Measurements from ENCODE around the gene HPCAL1. TPM values are rescaled to one million over a fixed set of nuclear protein-coding genes. Genes with fewer than 3 reads are reported as not detected.
"Not testable (repeated sequence)": the region's sequence is repeated elsewhere in the genome, so short reads cannot be mapped to it uniquely, and the experiment has no call there.

HPCAL1 gene
- total RNA-seq, 4 donors from 2014 or later = 34.5 to 54.2 (median 41.3) TPM

DNA sequence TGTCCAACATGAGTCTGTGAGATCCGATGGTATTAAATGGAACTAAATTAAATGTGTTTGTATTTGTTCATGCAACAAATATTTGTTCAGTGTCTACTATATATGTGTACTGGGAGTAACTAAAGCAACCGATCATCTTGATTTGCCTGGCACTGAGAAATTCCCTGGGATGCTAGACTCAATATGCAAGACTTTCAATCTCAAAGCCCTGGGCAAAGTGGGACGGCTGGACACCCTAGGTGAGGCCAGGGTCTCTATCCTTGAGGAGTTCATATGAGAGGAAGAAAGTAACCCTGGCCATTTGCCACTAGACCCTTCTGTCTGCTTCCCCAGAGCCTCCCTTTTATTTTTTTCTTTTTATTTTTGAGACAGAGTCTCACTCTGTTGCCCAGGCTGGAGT is 44.0 kb upstream of the HPCAL1 start:
- DNase-seq (ENCODE audit: extremely low spot score) = no peak
- intact Hi-C loops (cut with DNase I) = no loop called here
- Histone ChIP-seq H3K36me3 (no peaks in the 10 kb centered on the region), H3K9me3 (no peaks in the 10 kb centered on the region), H3K4me1 (no peaks in the 10 kb centered on the region), H3K27me3 (no peaks in the 10 kb centered on the region), H3K4me3 (no peak overlapping the region), H3K27ac (replicated peaks in 1 of 4) (no peak overlapping the region)
- WGBS = 96% methylated on average over 3 of the region's 3 CpGs
- TF ChIP-seq POLR2A (IDR thresholded peaks at IDR 0.05; ENCODE audit: low read depth) (no peak), EP300 (IDR thresholded peaks at IDR 0.05) (no peak), POLR2AphosphoS5 (IDR thresholded peaks at IDR 0.05) (no peak)
- TF ChIP-seq, protein P1, sequence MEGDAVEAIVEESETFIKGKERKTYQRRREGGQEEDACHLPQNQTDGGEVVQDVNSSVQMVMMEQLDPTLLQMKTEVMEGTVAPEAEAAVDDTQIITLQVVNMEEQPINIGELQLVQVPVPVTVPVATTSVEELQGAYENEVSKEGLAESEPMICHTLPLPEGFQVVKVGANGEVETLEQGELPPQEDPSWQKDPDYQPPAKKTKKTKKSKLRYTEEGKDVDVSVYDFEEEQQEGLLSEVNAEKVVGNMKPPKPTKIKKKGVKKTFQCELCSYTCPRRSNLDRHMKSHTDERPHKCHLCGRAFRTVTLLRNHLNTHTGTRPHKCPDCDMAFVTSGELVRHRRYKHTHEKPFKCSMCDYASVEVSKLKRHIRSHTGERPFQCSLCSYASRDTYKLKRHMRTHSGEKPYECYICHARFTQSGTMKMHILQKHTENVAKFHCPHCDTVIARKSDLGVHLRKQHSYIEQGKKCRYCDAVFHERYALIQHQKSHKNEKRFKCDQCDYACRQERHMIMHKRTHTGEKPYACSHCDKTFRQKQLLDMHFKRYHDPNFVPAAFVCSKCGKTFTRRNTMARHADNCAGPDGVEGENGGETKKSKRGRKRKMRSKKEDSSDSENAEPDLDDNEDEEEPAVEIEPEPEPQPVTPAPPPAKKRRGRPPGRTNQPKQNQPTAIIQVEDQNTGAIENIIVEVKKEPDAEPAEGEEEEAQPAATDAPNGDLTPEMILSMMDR (IDR thresholded peaks at IDR 0.05) = no peak

DNA sequence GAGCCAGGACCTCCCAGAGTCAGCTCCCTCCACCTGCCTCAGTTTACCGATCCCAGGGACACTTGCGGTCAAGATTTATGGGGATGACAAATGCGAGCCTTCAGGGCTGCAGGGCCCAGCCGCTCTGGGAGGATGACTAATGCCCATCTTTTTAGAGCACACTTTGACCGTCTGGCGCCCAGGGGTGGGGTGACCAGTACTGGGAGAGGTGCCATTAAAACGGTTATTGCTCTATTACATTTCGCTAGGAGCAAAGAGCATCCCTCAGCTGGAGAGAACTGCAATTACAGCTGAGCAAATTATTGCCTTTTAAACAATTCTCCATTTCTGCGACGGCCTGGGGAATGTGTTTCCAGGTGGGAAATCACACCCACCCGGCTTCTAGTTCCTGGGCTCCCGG is 42.6 kb upstream of the HPCAL1 start:
- Histone ChIP-seq H3K27me3 (no peaks in the 10 kb centered on the region), H3K4me1 (no peaks in the 10 kb centered on the region), H3K4me3 (no peak overlapping the region), H3K36me3 (no peaks in the 10 kb centered on the region), H3K9me3 (no peaks in the 10 kb centered on the region), H3K27ac (replicated peaks in 1 of 4) (no peak overlapping the region)
- 83% methylated on average over 10 of the region's 12 CpGs for WGBS
- TF ChIP-seq EP300 (IDR thresholded peaks at IDR 0.05) (no peak), POLR2A (IDR thresholded peaks at IDR 0.05; ENCODE audit: low read depth) (no peak), POLR2AphosphoS5 (IDR thresholded peaks at IDR 0.05) (no peak)
- TF ChIP-seq, protein P1 (IDR thresholded peaks at IDR 0.05) = no peak
- DNase-seq (ENCODE audit: extremely low spot score) = no peak
- intact Hi-C loops (cut with DNase I) = no loop called here

DNA sequence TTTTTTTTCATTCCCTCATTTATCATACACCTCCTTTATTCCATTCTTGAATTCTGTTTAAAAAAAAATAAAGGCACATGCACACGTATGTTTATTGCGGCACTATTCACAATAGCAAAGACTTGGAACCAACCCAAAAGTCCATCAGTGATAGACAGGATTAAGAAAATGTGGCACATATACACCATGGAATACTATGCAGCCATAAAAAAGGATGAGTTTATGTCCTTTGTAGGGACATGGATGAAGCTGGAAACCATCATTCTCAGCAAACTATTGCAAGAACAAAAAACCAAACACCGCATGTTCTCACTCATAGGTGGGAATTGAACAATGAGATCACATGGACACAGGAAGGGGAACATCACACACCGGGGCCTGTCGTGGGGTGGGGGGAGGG is 39.2 kb upstream of the HPCAL1 start:
- H3K27me3 ChIP-seq; H3K36me3 ChIP-seq; H3K9me3 ChIP-seq; H3K4me1 ChIP-seq; H3K4me3 ChIP-seq; DNase-seq (ENCODE audit: extremely low spot score); intact Hi-C loops (cut with DNase I); H3K27ac ChIP-seq (replicated peaks in 1 of 4): not testable (repeated sequence)
- WGBS = 98% methylated on average over 5 of the region's 5 CpGs

DNA sequence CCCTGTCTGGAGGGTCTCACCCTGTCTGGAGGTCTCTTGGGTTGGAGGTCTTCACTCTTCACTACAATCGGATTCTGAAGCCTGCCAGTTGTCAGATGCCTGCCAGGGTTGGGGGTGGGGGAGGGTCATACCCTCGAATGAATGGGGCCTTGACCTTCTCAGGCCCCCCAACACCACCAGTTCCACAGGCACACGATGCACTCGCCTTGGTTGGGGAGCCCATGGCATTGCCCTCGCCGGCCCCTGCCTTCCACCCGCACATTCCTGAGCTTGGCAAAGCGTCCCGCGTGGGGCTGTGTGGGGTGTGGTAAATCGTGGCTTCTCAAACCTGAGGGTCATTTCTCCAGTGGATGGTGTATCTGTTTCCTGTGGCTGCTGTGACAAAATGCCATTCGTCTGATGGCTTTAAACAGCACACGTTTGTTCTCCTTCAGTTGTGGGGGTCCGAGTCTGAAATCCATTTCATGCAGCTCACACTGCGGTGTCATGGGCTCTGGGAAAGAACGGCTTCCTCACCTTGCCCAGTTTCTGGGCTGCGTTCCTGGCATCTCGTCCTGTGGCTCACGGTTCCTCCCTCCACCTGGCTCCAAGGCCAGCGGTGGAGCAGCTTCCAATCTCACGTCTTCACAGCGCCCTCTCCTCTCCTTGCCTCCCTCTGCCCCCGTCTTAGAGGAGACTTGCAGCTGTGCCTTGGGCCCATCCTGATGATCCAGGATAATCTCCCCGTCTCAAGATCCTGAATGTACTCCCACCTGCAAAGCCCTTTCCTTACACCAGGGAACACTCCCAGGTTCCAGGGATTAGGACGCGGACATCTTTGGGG is 38.0 kb upstream of the HPCAL1 start:
- Histone ChIP-seq H3K4me1 (no peaks in the 10 kb centered on the region), H3K27ac (replicated peaks in 1 of 4) (no peak overlapping the region), H3K36me3 (no peaks in the 10 kb centered on the region), H3K9me3 (no peaks in the 10 kb centered on the region), H3K27me3 (no peaks in the 10 kb centered on the region), H3K4me3 (no peak overlapping the region)
- no peak for DNase-seq (ENCODE audit: extremely low spot score)
- 92% methylated on average over 26 of the region's 26 CpGs for WGBS
- TF ChIP-seq, protein P1 (IDR thresholded peaks at IDR 0.05) = no peak
- TF ChIP-seq POLR2AphosphoS5 (IDR thresholded peaks at IDR 0.05) (no peak), POLR2A (IDR thresholded peaks at IDR 0.05; ENCODE audit: low read depth) (no peak), EP300 (IDR thresholded peaks at IDR 0.05) (no peak)
- intact Hi-C loops (cut with DNase I) = no loop called here

DNA sequence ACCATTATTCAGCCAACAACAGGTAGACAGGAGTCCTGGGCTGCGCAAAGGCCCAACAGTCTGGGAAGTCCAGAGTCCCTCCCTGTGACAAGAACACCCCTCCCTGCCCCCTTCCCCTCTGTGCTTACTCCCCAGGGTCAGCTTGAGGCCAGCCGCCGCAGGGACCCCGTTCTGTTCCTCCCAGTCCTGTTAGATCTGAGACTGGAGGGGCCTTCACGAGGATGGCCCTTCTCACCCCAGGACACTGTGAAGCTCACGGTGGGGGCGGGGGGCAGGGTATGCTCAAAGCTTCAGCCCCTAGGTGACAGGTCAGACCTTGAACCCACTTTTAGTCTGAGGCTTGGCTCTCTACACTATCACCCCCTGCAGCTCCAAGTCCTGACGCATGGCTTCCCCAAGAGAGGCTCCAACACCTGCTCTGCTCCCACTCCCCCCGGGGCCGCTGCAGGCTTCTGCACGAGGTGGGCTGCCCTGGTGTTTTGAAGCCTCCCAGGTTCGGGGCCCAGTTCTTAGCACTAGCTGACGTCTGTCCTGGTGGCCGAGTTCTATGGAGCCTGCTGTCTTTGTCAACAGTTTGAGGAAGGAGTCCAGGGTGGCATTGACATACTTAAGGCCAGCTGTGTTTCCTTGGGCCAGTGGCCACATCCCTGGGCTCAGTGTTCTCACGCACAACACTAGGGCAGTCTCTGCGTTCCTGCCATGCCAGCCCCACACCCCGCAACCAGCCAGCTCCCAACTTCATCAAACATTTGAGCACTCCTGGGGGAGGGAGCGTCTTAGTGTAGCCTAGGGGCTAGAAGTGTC is 37.2 kb upstream of the HPCAL1 start:
- DNase-seq (ENCODE audit: extremely low spot score) = no peak
- H3K4me1 ChIP-seq = peaks cover 0 to 4% (median 2%) of the 10 kb centered on the region in 4 donors
- H3K9me3 ChIP-seq = no peaks in the 10 kb centered on the region
- no peak overlapping the region for H3K4me3 ChIP-seq
- H3K27ac ChIP-seq (replicated peaks in 1 of 4) = no peak overlapping the region
- intact Hi-C loops (cut with DNase I) = no loop called here
- H3K36me3 ChIP-seq = no peaks in the 10 kb centered on the region
- TF ChIP-seq POLR2A (IDR thresholded peaks at IDR 0.05; ENCODE audit: low read depth) (no peak), EP300 (IDR thresholded peaks at IDR 0.05) (no peak), POLR2AphosphoS5 (IDR thresholded peaks at IDR 0.05) (no peak)
- TF ChIP-seq, protein P1 (IDR thresholded peaks at IDR 0.05) = no peak
- no peaks in the 10 kb centered on the region for H3K27me3 ChIP-seq
- WGBS = 85% methylated on average over 8 of the region's 18 CpGs
